Measurements from ENCODE around the gene SGCD.

Gene SGCD

GRCh38 chr5:156505101-156505500 is 178.1 kb downstream of the SGCD start:
- H3K4me3 ChIP-seq, result no peak overlapping the region
- TF ChIP-seq CTCF (IDR thresholded peaks at IDR 0.05), result no peak
- no peaks in the 10 kb centered on the region for H3K27me3 ChIP-seq
- no peak for DNase-seq
- no peaks in the 10 kb centered on the region for H3K9me3 ChIP-seq
- peaks cover 0 to 6% (median 0%) of the 10 kb centered on the region in 4 donors for H3K4me1 ChIP-seq
- no peak overlapping the region for H3K27ac ChIP-seq
- intact Hi-C loops (cut with DNase I; ENCODE audit: low total_unique reads), result no loop called here
- H3K36me3 ChIP-seq, result no peaks in the 10 kb centered on the region

GRCh38 chr5:156513123-156513815 is 186.3 kb downstream of the SGCD start:
- Histone ChIP-seq H3K27ac (no peak overlapping the region), H3K4me1 (no peaks in the 10 kb centered on the region), H3K9me3 (no peaks in the 10 kb centered on the region), H3K36me3 (peaks cover 0 to 10% (median 0%) of the 10 kb centered on the region in 3 donors), H3K4me3 (no peak overlapping the region), H3K27me3 (no peaks in the 10 kb centered on the region)
- intact Hi-C loops (cut with DNase I; ENCODE audit: low total_unique reads), result no loop called here
- no peak for DNase-seq
- TF ChIP-seq CTCF (IDR thresholded peaks at IDR 0.05), result no peak

- intact Hi-C loops (cut with DNase I; ENCODE audit: low total_unique reads), result no loop called here
- H3K4me3 ChIP-seq, result no peak overlapping the region
- no peaks in the 10 kb centered on the region for H3K9me3 ChIP-seq
- no peaks in the 10 kb centered on the region for H3K27me3 ChIP-seq
- TF ChIP-seq CTCF (IDR thresholded peaks at IDR 0.05), result no peak
- no peak for DNase-seq
- no peaks in the 10 kb centered on the region for H3K4me1 ChIP-seq
- H3K36me3 ChIP-seq, result peaks cover 0 to 10% (median 0%) of the 10 kb centered on the region in 3 donors
- H3K27ac ChIP-seq, result no peak overlapping the region
Measured at GRCh38 chr5:156515121-156515520, 188.2 kb downstream of the SGCD start.

- TF ChIP-seq CTCF (IDR thresholded peaks at IDR 0.05), result no peak
- intact Hi-C loops (cut with DNase I; ENCODE audit: low total_unique reads), result no loop called here
- Histone ChIP-seq H3K27me3 (no peaks in the 10 kb centered on the region), H3K4me3 (no peak overlapping the region), H3K9me3 (no peaks in the 10 kb centered on the region), H3K36me3 (peaks cover 0 to 10% (median 0%) of the 10 kb centered on the region in 3 donors), H3K27ac (no peak overlapping the region), H3K4me1 (no peaks in the 10 kb centered on the region)
- DNase-seq, result no peak
Measured at GRCh38 chr5:156515803-156516360, 188.9 kb downstream of the SGCD start.

GRCh38 chr5:156522651-156523529 is 195.9 kb downstream of the SGCD start:
- Histone ChIP-seq H3K27me3 (no peaks in the 10 kb centered on the region), H3K4me3 (no peak overlapping the region), H3K36me3 (no peaks in the 10 kb centered on the region), H3K4me1 (no peaks in the 10 kb centered on the region), H3K27ac (no peak overlapping the region), H3K9me3 (no peaks in the 10 kb centered on the region)
- intact Hi-C loops (cut with DNase I; ENCODE audit: low total_unique reads), result no loop called here
- no peak for DNase-seq
- TF ChIP-seq CTCF (IDR thresholded peaks at IDR 0.05), result no peak

All from tibial artery (tissue), 4 donors.